Motor neuron (in vitro differentiated cells): ENCODE measurements around the gene PARP2. TPM values are rescaled to one million over a fixed set of nuclear protein-coding genes. Genes with fewer than 3 reads are reported as not detected.
"Not testable (repeated sequence)": the region's sequence is repeated elsewhere in the genome, so short reads cannot be mapped to it uniquely, and the experiment has no call there.

ENCODE experiments used
- ATAC-seq, 8 experiments: fragments of 200-7000 bp; cut with Tn5 transposase; replicated peaks in 6 of 8; 2 replicates each; pipeline ENCODE4 v1.8.0; 2021; ENCODE audit warnings: mild to moderate bottlenecking in 8 of 8, moderate library complexity in 8 of 8
- H3K27ac ChIP-seq, 2 donors: fragments of 250-450 bp; sonication (Bioruptor Pico); 2 replicates each; pipeline ENCODE4 v1.9.0; 2021; ENCODE audit warnings: antibody characterized with exemption in 2 of 2, mild to moderate bottlenecking in 2 of 2, moderate library complexity in 1 of 2
- H3K4me1 ChIP-seq, 2 donors: fragments of 250-450 bp; sonication (Bioruptor Pico); replicated peaks in 1 of 2; 2 replicates each; pipeline ENCODE4 v1.6.1; 2021; ENCODE audit warnings: antibody characterized with exemption in 2 of 2, mild to moderate bottlenecking in 2 of 2, moderate library complexity in 1 of 2
- H3K4me3 ChIP-seq, 5 donors: fragments of 250-450 bp; sonication (Bioruptor Pico); 2 replicates each; pipeline ENCODE4 v1.9.0; 2021; ENCODE audit warnings: antibody characterized with exemption in 5 of 5, mild to moderate bottlenecking in 5 of 5, moderate library complexity in 4 of 5
- WGBS, 10 experiments: fragments of 450-650 bp; shearing (Covaris generic); methylation state at CpG; one replicate each; pipeline ENCODE4 v1.0.0; 2022; 5-methylcytosine and 5-hydroxymethylcytosine counted together
- in situ Hi-C, 9 experiments: fragments of 400-800 bp; cut with MboI; loops; one replicate each; pipeline ENCODE4 v1.15.0; 2021; ENCODE audit warnings: low sequenced_read_pairs in 9 of 9, low pct_unique_long_range_greater_than_20kb in 2 of 9; ENCODE audit not compliant: unreplicated experiment in 9 of 9
- total RNA-seq, 8 experiments: library from RNA; unstranded; fragments of 300-600 nt; gene quantifications; 2 replicates each; pipeline versions ENCODE4 v1.2.3 to v1.2.4, GENCODE V29; 2022

Gene PARP2
- total RNA-seq, 8 experiments from 2014 or later: 9.4 to 55.4 (median 33.9) TPM

- Histone ChIP-seq H3K27ac (no peak overlapping the region), H3K4me3 (no peak overlapping the region), H3K4me1 (peaks cover 0 to 7% of the 10 kb centered on the region in 2 donors)
- 0 to 94% (median 52%) methylated on average over 1 to 2 of the region's 2 CpGs; no CpG with 5 or more reads in 2 of the 10 experiments for WGBS, 10 experiments
- ATAC-seq: no peak
- in situ Hi-C loops: loop anchor here in 5 of 9 experiments (25.0 kb wide), 3 partner anchors 131 to 356 kb away; partner anchors contain the start of genes ANG (in 2 of the 5), APEX1 (in 2 of the 5), OSGEP (in 2 of the 5) and PIP4P1 (in 2 of the 5)
These were observed 12.3 kb upstream of the PARP2 start for GRCh38 chr14:20331053-20331613.

DNA sequence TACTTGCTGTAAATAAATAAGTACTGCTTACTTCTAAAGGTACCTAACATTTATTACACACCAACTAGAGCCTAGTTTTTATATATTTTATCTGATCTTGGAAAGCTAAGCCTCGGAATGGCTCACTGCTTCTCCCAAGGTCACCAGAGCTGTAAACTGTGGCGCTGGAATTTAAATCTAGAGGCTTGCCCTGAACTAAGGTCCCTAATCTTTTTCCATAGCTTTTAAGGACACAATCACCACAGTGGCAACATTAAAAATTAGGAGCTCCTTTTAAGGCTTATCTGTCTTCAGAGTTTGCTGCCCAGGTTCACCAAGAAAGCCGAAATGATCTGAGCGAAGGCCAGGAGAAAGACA is 11.0 kb upstream of the PARP2 start:
- peaks cover 0 to 6% of the 10 kb centered on the region in 2 donors for H3K4me1 ChIP-seq
- H3K4me3 ChIP-seq: peak overlapping the region; percentile 39 to 78 (median 54)
- in situ Hi-C loops: loop anchor here in 5 of 9 experiments (25.0 kb wide), 3 partner anchors 130 to 355 kb away; partner anchors contain the start of genes ANG (in 2 of the 5), APEX1 (in 2 of the 5), OSGEP (in 2 of the 5) and PIP4P1 (in 2 of the 5)
- ATAC-seq: peak in 7 of 8 experiments; percentile 5 to 24 (median 15)
- peak overlapping the region; percentile 37 to 67 for H3K27ac ChIP-seq
- 0 to 11% (median 0%) methylated on average over 2 to 4 of the region's 4 CpGs; no CpG with 5 or more reads in 2 of the 10 experiments for WGBS, 10 experiments

GRCh38 chr14:20332788-20333493 is 10.5 kb upstream of the PARP2 start, which contains the start of gene CCNB1IP1:
Gene CCNB1IP1, minus strand, starts transcription at chr14:20333279. Its CDS starts 16,756 bp downstream, at chr14:20316523.
- Histone ChIP-seq H3K4me3 (peak within 1 kb of the TSS; percentile 39 to 78 (median 54)), H3K27ac (peak within 1 kb of the TSS; percentile 37 to 67), H3K4me1 (peaks cover 0 to 3% of the 10 kb centered on the region in 2 donors)
- WGBS, 10 experiments: 0 to 6% (median 0%) methylated on average over 2 to 16 of the region's 19 CpGs
- in situ Hi-C loops: loop anchor here in 5 of 9 experiments (25.0 kb wide), 3 partner anchors 129 to 354 kb away; partner anchors contain the start of genes ANG (in 2 of the 5), APEX1 (in 2 of the 5), OSGEP (in 2 of the 5) and PIP4P1 (in 2 of the 5)
- peak; percentile 88 to 99 (median 96) for ATAC-seq

DNA sequence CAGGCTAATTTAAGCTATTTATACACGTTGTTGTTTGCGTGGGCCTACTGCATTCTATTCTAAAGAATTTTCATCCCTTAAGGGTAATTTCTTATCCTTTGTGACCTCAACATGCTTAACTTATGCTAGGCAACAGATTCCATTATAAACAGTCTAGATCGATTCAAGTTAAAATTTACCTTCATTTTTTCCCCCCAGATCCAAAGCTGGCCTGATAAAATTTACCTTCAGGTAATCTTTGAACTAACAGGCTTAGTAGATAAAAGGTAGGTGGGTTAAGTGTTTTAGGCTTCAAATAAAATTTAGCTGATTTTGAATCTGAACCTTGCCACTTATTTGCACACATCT is 10.0 kb upstream of the PARP2 start:
- WGBS, 10 experiments: 0 to 40% (median 16%) methylated on average over 1 to 3 of the region's 3 CpGs; no CpG with 5 or more reads in 1 of the 10 experiments
- Histone ChIP-seq H3K27ac (no peak overlapping the region), H3K4me1 (peaks cover 0 to 3% of the 10 kb centered on the region in 2 donors), H3K4me3 (peak overlapping the region; percentile 39 to 78 (median 54))
- in situ Hi-C loops: loop anchor here in 5 of 9 experiments (25.0 kb wide), 3 partner anchors 129 to 354 kb away; partner anchors contain the start of genes ANG (in 2 of the 5), APEX1 (in 2 of the 5), OSGEP (in 2 of the 5) and PIP4P1 (in 2 of the 5)
- peak in 3 of 8 experiments; percentile 1 to 10 (median 5) for ATAC-seq

DNA sequence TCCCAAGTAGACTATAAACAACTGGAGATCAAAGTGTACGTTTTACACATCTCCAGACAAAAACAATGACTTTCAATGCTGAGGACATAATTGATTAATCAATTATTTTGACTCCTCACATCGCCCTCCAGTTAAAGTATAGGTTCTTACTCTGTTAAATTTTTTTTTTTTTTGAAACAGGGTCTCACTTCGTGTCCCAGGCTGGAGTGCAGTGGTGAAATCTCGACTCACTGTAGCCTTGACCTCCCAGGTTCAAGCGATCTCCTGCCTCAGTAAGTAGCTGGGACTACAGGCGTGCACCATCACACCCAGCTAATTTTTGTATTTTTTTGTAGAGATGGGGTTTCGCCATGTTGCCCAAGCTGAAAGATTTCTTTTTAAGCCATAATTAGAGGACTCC is 9.4 kb upstream of the PARP2 start:
- Histone ChIP-seq H3K4me3 (no peak overlapping the region), H3K27ac (no peak overlapping the region), H3K4me1 (peaks cover 0 to 3% of the 10 kb centered on the region in 2 donors)
- in situ Hi-C loops: loop anchor here in 5 of 9 experiments (25.0 kb wide), 3 partner anchors 128 to 353 kb away; partner anchors contain the start of genes ANG (in 2 of the 5), APEX1 (in 2 of the 5), OSGEP (in 2 of the 5) and PIP4P1 (in 2 of the 5)
- no peak for ATAC-seq
- WGBS, 10 experiments: 36 to 100% (median 69%) methylated on average over 1 to 5 of the region's 7 CpGs; no CpG with 5 or more reads in 1 of the 10 experiments

- H3K4me1 ChIP-seq, H3K27ac ChIP-seq, ATAC-seq, H3K4me3 ChIP-seq: not testable (repeated sequence)
- in situ Hi-C loops: loop anchor here in 5 of 9 experiments (25.0 kb wide), 3 partner anchors 121 to 346 kb away; partner anchors contain the start of genes ANG (in 2 of the 5), APEX1 (in 2 of the 5), OSGEP (in 2 of the 5) and PIP4P1 (in 2 of the 5)
- WGBS, 10 experiments: 93 to 100% (median 98%) methylated on average over 1 to 3 of the region's 4 CpGs; no CpG with 5 or more reads in 6 of the 10 experiments
These were observed 2.4 kb upstream of the PARP2 start for GRCh38 chr14:20341032-20341431.

DNA sequence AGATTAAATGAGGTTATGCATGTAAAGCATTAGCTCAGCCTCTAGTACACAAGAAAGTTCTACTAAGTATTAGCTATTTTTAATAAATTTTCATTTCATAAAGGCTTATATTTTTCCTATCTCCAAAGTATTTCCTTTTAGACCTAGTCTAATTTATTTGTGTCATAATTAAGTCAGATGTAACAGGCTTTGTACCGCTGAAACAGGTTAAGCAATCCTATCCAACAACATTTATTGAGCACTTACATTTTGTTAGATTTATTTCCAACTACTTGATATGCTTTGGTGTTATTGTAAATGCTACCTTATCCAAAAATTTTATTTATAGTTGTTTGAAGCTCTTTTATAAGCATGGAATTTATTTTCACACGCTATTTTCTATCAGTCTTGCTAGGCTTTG is 1.8 kb upstream of the PARP2 start:
- in situ Hi-C loops: loop anchor here in 5 of 9 experiments (25.0 kb wide), 3 partner anchors 121 to 346 kb away; partner anchors contain the start of genes ANG (in 2 of the 5), APEX1 (in 2 of the 5), OSGEP (in 2 of the 5) and PIP4P1 (in 2 of the 5)
- WGBS, 10 experiments: 14 to 78% (median 49%) methylated on average over 1 to 2 of the region's 2 CpGs; no CpG with 5 or more reads in 1 of the 10 experiments
- H3K4me3 ChIP-seq: peak overlapping the region; percentile 55 to 81 (median 64)
- H3K27ac ChIP-seq: peak overlapping the region in 1 of 2 donors; percentile 81
- no peak for ATAC-seq
- peaks cover 4% of the 10 kb centered on the region in 2 donors for H3K4me1 ChIP-seq

DNA sequence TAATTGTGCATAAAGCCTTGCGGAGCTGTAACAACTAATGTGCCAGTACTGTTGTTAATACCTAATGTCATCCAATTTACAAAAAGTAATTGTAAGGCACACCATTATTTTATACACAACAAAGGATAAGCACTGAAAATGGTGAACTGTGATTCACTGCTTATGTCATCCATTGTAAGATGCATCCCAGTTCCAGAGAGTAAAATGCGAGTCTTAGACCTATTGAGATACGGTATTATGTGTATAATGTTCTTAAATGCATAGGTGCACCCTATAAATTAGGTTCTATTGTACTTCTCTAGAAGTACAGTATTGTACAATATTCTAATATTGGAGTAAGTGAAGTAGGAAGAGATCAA is 406 bp downstream of the PARP2 start:
- Histone ChIP-seq H3K27ac (peak overlapping the region; percentile 79 to 80), H3K4me3 (peak overlapping the region; percentile 64 to 81 (median 68)), H3K4me1 (peaks cover 4% of the 10 kb centered on the region in 2 donors)
- 0 to 13% (median 0%) methylated on average over 1 to 3 of the region's 3 CpGs; no CpG with 5 or more reads in 3 of the 10 experiments for WGBS, 10 experiments
- ATAC-seq: no peak
- in situ Hi-C loops: loop anchor here in 5 of 9 experiments (25.0 kb wide), 3 partner anchors 118 to 343 kb away; partner anchors contain the start of genes ANG (in 2 of the 5), APEX1 (in 2 of the 5), OSGEP (in 2 of the 5) and PIP4P1 (in 2 of the 5)

DNA sequence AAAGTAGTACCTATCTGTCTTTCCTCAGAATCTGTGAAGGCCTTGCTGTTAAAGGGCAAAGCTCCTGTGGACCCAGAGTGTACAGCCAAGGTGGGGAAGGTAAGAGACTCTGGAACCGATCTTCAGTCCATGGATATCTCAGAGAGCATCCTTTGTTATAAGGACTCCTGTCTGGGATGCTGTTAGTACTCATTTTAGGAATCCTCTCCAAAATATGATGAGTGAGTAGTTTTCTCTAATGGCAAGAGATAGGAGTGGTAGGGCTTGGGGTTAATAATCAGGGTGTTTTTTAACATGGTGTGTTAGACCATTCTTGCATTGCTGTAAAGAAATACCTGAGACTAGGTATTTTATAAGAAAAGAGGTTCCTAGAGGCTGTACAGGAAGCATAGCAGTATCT is 1.9 kb downstream of the PARP2 start:
- in situ Hi-C loops: loop anchor here in 5 of 9 experiments (25.0 kb wide), 3 partner anchors 117 to 342 kb away; partner anchors contain the start of genes ANG (in 2 of the 5), APEX1 (in 2 of the 5), OSGEP (in 2 of the 5) and PIP4P1 (in 2 of the 5)
- Histone ChIP-seq H3K27ac (no peak overlapping the region), H3K4me3 (no peak overlapping the region), H3K4me1 (peaks cover 4% of the 10 kb centered on the region in 2 donors)
- ATAC-seq: no peak
- WGBS, 10 experiments: 100% methylated on average over 1 of the region's 1 CpG; no CpG with 5 or more reads in 7 of the 10 experiments

DNA sequence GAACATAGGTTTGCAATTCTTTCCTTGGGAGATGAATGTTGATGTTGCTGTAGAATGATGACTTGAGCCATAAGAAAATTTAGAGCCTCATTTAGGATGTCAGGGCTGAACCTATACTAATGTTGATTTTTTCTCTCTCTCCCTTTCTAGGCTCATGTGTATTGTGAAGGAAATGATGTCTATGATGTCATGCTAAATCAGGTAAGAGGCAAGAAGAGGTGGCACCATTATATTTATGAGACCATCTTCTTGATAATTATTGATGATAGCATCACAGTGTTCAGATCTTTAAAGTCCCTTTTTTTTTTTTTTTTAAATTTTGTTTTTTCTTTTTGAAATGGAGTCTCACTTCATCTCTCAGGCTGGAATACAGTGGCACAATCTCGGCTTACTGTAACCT is 3.3 kb downstream of the PARP2 start:
- WGBS, 10 experiments: 86 to 100% (median 100%) methylated on average over 1 of the region's 1 CpG; no CpG with 5 or more reads in 2 of the 10 experiments
- in situ Hi-C loops: loop anchor here in 5 of 9 experiments (25.0 kb wide), 3 partner anchors 116 to 341 kb away; partner anchors contain the start of genes ANG (in 2 of the 5), APEX1 (in 2 of the 5), OSGEP (in 2 of the 5) and PIP4P1 (in 2 of the 5)
- peaks cover 4% of the 10 kb centered on the region in 2 donors for H3K4me1 ChIP-seq
- H3K4me3 ChIP-seq: no peak overlapping the region
- no peak overlapping the region for H3K27ac ChIP-seq
- ATAC-seq: no peak

GRCh38 chr14:20347747-20348146 is 4.3 kb downstream of the PARP2 start:
- in situ Hi-C loops: loop anchor here in 5 of 9 experiments (25.0 kb wide), 3 partner anchors 115 to 340 kb away; partner anchors contain the start of genes ANG (in 2 of the 5), APEX1 (in 2 of the 5), OSGEP (in 2 of the 5) and PIP4P1 (in 2 of the 5)

GRCh38 chr14:20350282-20350681 is 6.8 kb downstream of the PARP2 start:
- WGBS, 10 experiments: 0 to 100% (median 92%) methylated on average over 1 to 2 of the region's 2 CpGs; no CpG with 5 or more reads in 1 of the 10 experiments
- peak in 2 of 8 experiments; percentile 74 to 84 for ATAC-seq
- Histone ChIP-seq H3K27ac (no peak overlapping the region), H3K4me3 (no peak overlapping the region), H3K4me1 (no peaks in the 10 kb centered on the region)
- in situ Hi-C loops: no loop called here

More at GRCh38 chr14:20347747-20348146, 4.3 kb downstream of the PARP2 start:
- 82 to 100% (median 95%) methylated on average over 2 to 3 of the region's 3 CpGs; no CpG with 5 or more reads in 2 of the 10 experiments for WGBS, 10 experiments
- no peak overlapping the region for H3K4me3 ChIP-seq
- peaks cover 4% of the 10 kb centered on the region in 2 donors for H3K4me1 ChIP-seq
- H3K27ac ChIP-seq: no peak overlapping the region
- ATAC-seq: no peak
